Fibroblast of lung (primary cell): Measurements from ENCODE around the gene GRID1. TPM values are rescaled to one million over a fixed set of nuclear protein-coding genes. Genes with fewer than 3 reads are reported as not detected.
"Not testable (repeated sequence)": the region's sequence is repeated elsewhere in the genome, so short reads cannot be mapped to it uniquely, and the experiment has no call there.

Source experiments
- DNase-seq, 2 donors: peaks; one replicate each; pipeline versions ENCODE4 v3.0.0 to v3.0.0-alpha.2; 2010; ENCODE audit warnings: low read depth in 2 of 2
- H2AFZ ChIP-seq: 2 replicates; pipeline ENCODE4 v1.5.1; 2012; ENCODE audit warnings: low read length, control low read depth, inconsistent platforms
- H3K27ac ChIP-seq: 2 replicates; pipeline ENCODE4 v1.5.1; 2011; ENCODE audit warnings: low read length, control low read depth; ENCODE audit not compliant: insufficient read depth
- H3K27me3 ChIP-seq: 2 replicates; pipeline ENCODE4 v1.5.1; 2011; ENCODE audit warnings: mild to moderate bottlenecking, low read length; ENCODE audit not compliant: control insufficient read depth, insufficient read depth
- H3K36me3 ChIP-seq: 2 replicates; pipeline ENCODE4 v1.5.1; 2011; ENCODE audit warnings: low read length; ENCODE audit not compliant: control insufficient read depth, insufficient read depth
- H3K4me1 ChIP-seq: 2 replicates; pipeline ENCODE4 v1.5.1; 2011; ENCODE audit warnings: low read length; ENCODE audit not compliant: control insufficient read depth, insufficient read depth; ENCODE audit errors: extremely low read depth
- H3K4me2 ChIP-seq: 2 replicates; pipeline ENCODE4 v1.5.1; 2011; ENCODE audit warnings: low read length, control low read depth; ENCODE audit not compliant: insufficient read depth; ENCODE audit errors: extremely low read depth
- H3K4me3 ChIP-seq, 4 experiments: fragments of 200-600 bp in 1 of 4; sonication (generic) in 1 of 4; replicated peaks in 1 of 4; 2 replicates each; pipeline ENCODE4 v1.5.1; 2011 to 2016; ENCODE audit warnings: low read length in 4 of 4, low read depth in 3 of 4, mild to moderate bottlenecking in 3 of 4, control low read depth in 2 of 4, inconsistent platforms in 1 of 4, mixed read lengths in 1 of 4; ENCODE audit not compliant: insufficient read depth in 1 of 4; ENCODE audit errors: control extremely low read depth in 1 of 4
- H3K79me2 ChIP-seq: 2 replicates; pipeline ENCODE4 v1.5.1; 2012; ENCODE audit warnings: mild to moderate bottlenecking, low read length, inconsistent platforms; ENCODE audit not compliant: control insufficient read depth, insufficient read depth
- H3K9ac ChIP-seq: 2 replicates; pipeline ENCODE4 v1.5.1; 2011; ENCODE audit warnings: mild to moderate bottlenecking, low read length, control low read depth; ENCODE audit not compliant: insufficient read depth
- H3K9me3 ChIP-seq: 2 replicates; pipeline ENCODE4 v1.5.1; 2012; ENCODE audit warnings: low read depth, low read length; ENCODE audit not compliant: control insufficient read depth, insufficient read depth
- H4K20me1 ChIP-seq: 2 replicates; pipeline ENCODE4 v1.5.1; 2011; ENCODE audit warnings: low read length; ENCODE audit not compliant: control insufficient read depth, insufficient read depth; ENCODE audit errors: extremely low read depth
- EZH2 ChIP-seq: IDR thresholded peaks from 2 replicates; pipeline ENCODE4 v1.5.1; 2012; ENCODE audit warnings: low read length, control low read depth, mild to moderate bottlenecking; ENCODE audit errors: missing control alignments
- polyA plus RNA-seq, 2 donors: library from polyadenylated mRNA; depleted of rRNA in 1 of 2; stranded (reverse) in 1 of 2; unstranded in 1 of 2; fragments of >200 nt; gene quantifications; 2 replicates each; pipeline ENCODE4 v1.2.1, GENCODE V29; 2011 to 2012; ENCODE audit warnings: missing spikeins in 1 of 2
- total RNA-seq: library from RNA; depleted of rRNA; stranded (reverse); fragments of >200 nt; gene quantifications from 2 replicates; pipeline ENCODE4 v1.2.1, GENCODE V29; 2014
- TF ChIP-seq, protein P1 (sequence below), 2 donors: IDR thresholded peaks in 1 of 2; conservative IDR thresholded peaks in 1 of 2; 1 replicate in 1 of 2; 2 replicates in 1 of 2; pipeline ENCODE4 v1.5.1; 2011 to 2012; ENCODE audit warnings: low read length in 2 of 2, control low read depth in 1 of 2, inconsistent platforms in 1 of 2, low read depth in 1 of 2, mild to moderate bottlenecking in 1 of 2

The GRID1 gene
- total and polyA plus RNA-seq, 2 donors (not counting 1 experiment from before 2014, with no cell fraction given): 0.03 to 0.33 TPM

DNA sequence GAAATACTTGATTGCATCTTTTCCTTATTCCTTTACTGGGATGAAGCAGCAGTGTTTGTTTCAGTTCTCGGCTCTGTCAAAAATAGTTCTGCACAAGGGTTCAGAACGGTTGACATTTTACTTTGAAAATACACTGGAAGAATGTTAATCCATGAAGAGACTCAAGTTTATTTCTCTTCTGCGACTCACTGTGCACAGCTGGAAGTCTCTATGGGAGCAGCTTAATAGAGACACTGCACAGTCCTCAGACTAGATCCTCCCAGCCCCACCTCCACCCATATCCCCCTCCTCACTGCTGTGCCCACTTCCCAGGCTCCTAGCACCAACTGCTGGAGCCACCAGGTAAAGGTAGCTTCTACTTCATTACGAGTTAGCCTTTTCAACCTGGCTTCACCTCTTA is 517.8 kb downstream of the GRID1 start:
- Histone ChIP-seq H4K20me1 (no peaks in the 10 kb centered on the region), H3K4me2 (no peak overlapping the region), H3K9ac (no peak overlapping the region), H3K27ac (no peak overlapping the region), H3K79me2 (no peaks in the 10 kb centered on the region), H3K27me3 (no peaks in the 10 kb centered on the region), H2AFZ (no peak overlapping the region), H3K4me1 (no peaks in the 10 kb centered on the region), H3K36me3 (no peaks in the 10 kb centered on the region), H3K9me3 (no peaks in the 10 kb centered on the region), H3K4me3 (no peak overlapping the region)
- no peak for DNase-seq
- no peak for TF ChIP-seq EZH2
- TF ChIP-seq, protein P1, sequence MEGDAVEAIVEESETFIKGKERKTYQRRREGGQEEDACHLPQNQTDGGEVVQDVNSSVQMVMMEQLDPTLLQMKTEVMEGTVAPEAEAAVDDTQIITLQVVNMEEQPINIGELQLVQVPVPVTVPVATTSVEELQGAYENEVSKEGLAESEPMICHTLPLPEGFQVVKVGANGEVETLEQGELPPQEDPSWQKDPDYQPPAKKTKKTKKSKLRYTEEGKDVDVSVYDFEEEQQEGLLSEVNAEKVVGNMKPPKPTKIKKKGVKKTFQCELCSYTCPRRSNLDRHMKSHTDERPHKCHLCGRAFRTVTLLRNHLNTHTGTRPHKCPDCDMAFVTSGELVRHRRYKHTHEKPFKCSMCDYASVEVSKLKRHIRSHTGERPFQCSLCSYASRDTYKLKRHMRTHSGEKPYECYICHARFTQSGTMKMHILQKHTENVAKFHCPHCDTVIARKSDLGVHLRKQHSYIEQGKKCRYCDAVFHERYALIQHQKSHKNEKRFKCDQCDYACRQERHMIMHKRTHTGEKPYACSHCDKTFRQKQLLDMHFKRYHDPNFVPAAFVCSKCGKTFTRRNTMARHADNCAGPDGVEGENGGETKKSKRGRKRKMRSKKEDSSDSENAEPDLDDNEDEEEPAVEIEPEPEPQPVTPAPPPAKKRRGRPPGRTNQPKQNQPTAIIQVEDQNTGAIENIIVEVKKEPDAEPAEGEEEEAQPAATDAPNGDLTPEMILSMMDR (conservative IDR thresholded peaks at IDR 0.05 in 1 of 2, IDR thresholded peaks at IDR 0.05 in 1 of 2; ENCODE audit: low read depth in 1 of 2, low read length in 2 of 2): no peak

DNA sequence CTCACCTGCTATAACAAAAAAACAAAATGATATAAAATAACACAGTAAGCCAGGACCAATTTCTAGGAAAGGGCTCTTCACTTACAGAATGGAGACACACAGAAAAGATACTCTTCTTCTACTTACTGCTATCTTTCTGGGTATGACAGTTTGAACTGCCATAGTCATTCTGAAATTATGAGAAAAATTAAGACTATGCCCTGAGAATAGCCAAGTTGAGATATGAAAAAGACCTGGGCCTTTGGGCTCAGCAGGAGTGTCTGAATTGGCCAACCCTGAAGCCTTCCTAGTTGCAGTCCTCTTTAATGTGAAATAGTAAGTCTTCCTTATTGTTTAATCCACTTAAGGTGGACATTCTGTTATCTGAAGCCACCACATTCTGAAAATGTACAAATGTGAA is 519.5 kb downstream of the GRID1 start:
- Histone ChIP-seq H3K79me2 (no peaks in the 10 kb centered on the region), H2AFZ (no peak overlapping the region), H3K27ac (no peak overlapping the region), H4K20me1 (no peaks in the 10 kb centered on the region), H3K9ac (no peak overlapping the region), H3K4me2 (no peak overlapping the region), H3K36me3 (no peaks in the 10 kb centered on the region), H3K4me1 (no peaks in the 10 kb centered on the region), H3K9me3 (no peaks in the 10 kb centered on the region), H3K4me3 (no peak overlapping the region), H3K27me3 (no peaks in the 10 kb centered on the region)
- DNase-seq: no peak
- TF ChIP-seq EZH2: no peak
- TF ChIP-seq, protein P1 (conservative IDR thresholded peaks at IDR 0.05 in 1 of 2, IDR thresholded peaks at IDR 0.05 in 1 of 2; ENCODE audit: low read depth in 1 of 2, low read length in 2 of 2): no peak

DNA sequence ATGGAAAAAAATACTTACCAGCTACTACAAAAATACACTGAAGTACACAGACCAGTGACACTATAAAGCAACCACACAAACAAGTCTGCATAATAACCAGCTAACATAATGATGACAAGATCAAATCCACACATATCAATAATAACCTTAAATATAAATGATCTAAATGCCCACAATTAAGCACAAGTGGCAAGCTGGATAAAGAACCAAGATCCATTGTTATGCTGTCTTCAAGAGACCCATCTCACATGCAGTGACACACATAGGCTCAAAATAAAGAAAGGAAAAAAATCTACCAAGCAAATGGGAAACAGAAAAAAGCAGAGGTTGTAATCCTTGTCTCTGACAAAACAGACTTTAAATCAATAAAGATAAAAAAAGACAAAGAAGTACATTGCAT is 527.9 kb downstream of the GRID1 start:
- not testable (repeated sequence) for H3K4me2 ChIP-seq, H3K9ac ChIP-seq, H3K9me3 ChIP-seq, H3K27me3 ChIP-seq, H3K79me2 ChIP-seq, H3K36me3 ChIP-seq, H4K20me1 ChIP-seq, H3K4me3 ChIP-seq, H2AFZ ChIP-seq, H3K27ac ChIP-seq, H3K4me1 ChIP-seq, DNase-seq
